Nephron progenitor cell (in vitro differentiated cells): ENCODE measurements around the gene ZNF318.
A peak's percentile ranks its signal among the peaks of the same experiment; 100 is the strongest.

Source experiments
- DNase-seq: peaks from one replicate; pipeline ENCODE4 v3.0.0; 2021
- H3K27ac Mint-ChIP-seq: 2 replicates; pipeline ENCODE4 v1.8.0; 2021; ENCODE audit warnings: mild to moderate bottlenecking, moderate library complexity, mixed read lengths
- H3K27me3 Mint-ChIP-seq: 2 replicates; pipeline ENCODE4 v1.8.0; 2021; ENCODE audit warnings: mild to moderate bottlenecking, low read depth, mixed read lengths; ENCODE audit not compliant: poor library complexity
- H3K36me3 Mint-ChIP-seq: 2 replicates; pipeline ENCODE4 v1.8.0; 2021; ENCODE audit warnings: low read depth, mixed read lengths
- H3K4me1 Mint-ChIP-seq: 2 replicates; pipeline ENCODE4 v1.8.0; 2021; ENCODE audit warnings: mixed read lengths
- H3K4me3 Mint-ChIP-seq: 2 replicates; pipeline ENCODE4 v1.8.0; 2021; ENCODE audit warnings: mild to moderate bottlenecking, moderate library complexity, mixed read lengths
- H3K9me3 Mint-ChIP-seq: 2 replicates; pipeline ENCODE4 v1.8.0; 2021; ENCODE audit warnings: mild to moderate bottlenecking, moderate library complexity, mixed read lengths
- CTCF ChIP-seq: fragments of 200-600 bp; sonication (generic); IDR thresholded peaks from 2 replicates; pipeline ENCODE4 v1.5.0; 2021; ENCODE audit warnings: antibody characterized with exemption

The ZNF318 gene

GRCh38 chr6:43334466-43335095 lies 34.9 kb downstream of the ZNF318 start:
- Mint-ChIP-seq H3K27ac (peak overlapping the region; percentile 57), H3K4me1 (peaks cover 10% of the 10 kb centered on the region), H3K27me3 (peaks cover 4% of the 10 kb centered on the region), H3K4me3 (no peak overlapping the region), H3K9me3 (no peaks in the 10 kb centered on the region), H3K36me3 (peaks cover 30% of the 10 kb centered on the region)
- TF ChIP-seq CTCF = peak; percentile 53
- DNase-seq = peak; percentile 10

- H3K27ac Mint-ChIP-seq = no peak overlapping the region
- no peak for DNase-seq
Measured at GRCh38 chr6:43331891-43332290, 37.6 kb downstream of the ZNF318 start.

GRCh38 chr6:43331470-43331869 lies 38.0 kb downstream of the ZNF318 start:
- Mint-ChIP-seq H3K4me1 (peaks cover 17% of the 10 kb centered on the region), H3K4me3 (no peak overlapping the region), H3K9me3 (no peaks in the 10 kb centered on the region), H3K27ac (no peak overlapping the region), H3K27me3 (peaks cover 4% of the 10 kb centered on the region), H3K36me3 (peaks cover 3% of the 10 kb centered on the region)
- no peak for DNase-seq
- TF ChIP-seq CTCF = no peak

More at GRCh38 chr6:43331891-43332290, 37.6 kb downstream of the ZNF318 start:
- Mint-ChIP-seq H3K27me3 (peaks cover 4% of the 10 kb centered on the region), H3K4me1 (peaks cover 17% of the 10 kb centered on the region), H3K4me3 (no peak overlapping the region), H3K9me3 (no peaks in the 10 kb centered on the region), H3K36me3 (peaks cover 7% of the 10 kb centered on the region)
- no peak for TF ChIP-seq CTCF

- Mint-ChIP-seq H3K9me3 (peaks cover 6% of the 10 kb centered on the region), H3K4me3 (no peak overlapping the region), H3K27me3 (peaks cover 11% of the 10 kb centered on the region), H3K27ac (no peak overlapping the region), H3K36me3 (no peaks in the 10 kb centered on the region), H3K4me1 (peaks cover 7% of the 10 kb centered on the region)
- TF ChIP-seq CTCF = no peak
- DNase-seq = no peak
Measured at GRCh38 chr6:43328528-43328927, 40.9 kb downstream of the ZNF318 start.

- no peak for TF ChIP-seq CTCF
- H3K9me3 Mint-ChIP-seq = peaks cover 6% of the 10 kb centered on the region
- no peak overlapping the region for H3K4me3 Mint-ChIP-seq
- H3K36me3 Mint-ChIP-seq = no peaks in the 10 kb centered on the region
- DNase-seq = no peak
- H3K27me3 Mint-ChIP-seq = peaks cover 7% of the 10 kb centered on the region
- peaks cover 7% of the 10 kb centered on the region for H3K4me1 Mint-ChIP-seq
- no peak overlapping the region for H3K27ac Mint-ChIP-seq
Measured at GRCh38 chr6:43325876-43326275, 43.6 kb downstream of the ZNF318 start.

- Mint-ChIP-seq H3K4me3 (no peak overlapping the region), H3K27ac (no peak overlapping the region), H3K36me3 (no peaks in the 10 kb centered on the region), H3K4me1 (no peaks in the 10 kb centered on the region), H3K9me3 (no peaks in the 10 kb centered on the region), H3K27me3 (peaks cover 25% of the 10 kb centered on the region)
- DNase-seq = no peak
- TF ChIP-seq CTCF = no peak
Measured at GRCh38 chr6:43318011-43318410, 51.4 kb downstream of the ZNF318 start.
